Osteoblast (primary cell): ENCODE measurements around the gene GJB5. TPM values are rescaled to one million over a fixed set of nuclear protein-coding genes. Genes with fewer than 3 reads are reported as not detected.

Experiments used
- DNase-seq: peaks from one replicate; pipeline ENCODE4 v3.0.0; 2011; ENCODE audit warnings: low spot score, mixed read lengths; ENCODE audit not compliant: insufficient read length; ENCODE audit errors: missing footprints
- H2AFZ ChIP-seq: 2 replicates; pipeline ENCODE4 v1.6.0; 2011; ENCODE audit warnings: mild to moderate bottlenecking, low read length
- H3K27ac ChIP-seq: 2 replicates; pipeline ENCODE4 v1.5.1; 2011; ENCODE audit warnings: mild to moderate bottlenecking, low read depth, low read length, moderate library complexity
- H3K27me3 ChIP-seq: 2 replicates; pipeline ENCODE4 v1.6.0; 2012; ENCODE audit warnings: mild to moderate bottlenecking, control low read depth, inconsistent platforms, low read length, moderate library complexity; ENCODE audit not compliant: insufficient read depth
- H3K36me3 ChIP-seq: 2 replicates; pipeline ENCODE4 v1.5.1; 2011; ENCODE audit warnings: mild to moderate bottlenecking, low read length, control low read depth, moderate library complexity; ENCODE audit not compliant: insufficient read depth
- H3K4me1 ChIP-seq: 2 replicates; pipeline ENCODE4 v1.5.1; 2011; ENCODE audit warnings: mild to moderate bottlenecking, low read length, control low read depth, moderate library complexity; ENCODE audit not compliant: insufficient read depth
- H3K4me2 ChIP-seq: 2 replicates; pipeline ENCODE4 v1.6.0; 2011; ENCODE audit warnings: mild to moderate bottlenecking, low read length; ENCODE audit not compliant: insufficient read depth
- H3K4me3 ChIP-seq: fragments of 200-600 bp; sonication (generic); 3 replicates; pipeline ENCODE4 v1.5.1; 2012; ENCODE audit warnings: mild to moderate bottlenecking, low read length, inconsistent platforms; ENCODE audit not compliant: insufficient read depth
- H3K79me2 ChIP-seq: 2 replicates; pipeline ENCODE4 v1.6.0; 2012; ENCODE audit warnings: mild to moderate bottlenecking, low read length, control low read depth, inconsistent platforms; ENCODE audit not compliant: insufficient read depth
- H3K9me3 ChIP-seq: 2 replicates; pipeline ENCODE4 v1.5.1; 2011; ENCODE audit warnings: low read depth, low read length, control low read depth
- H4K20me1 ChIP-seq: 2 replicates; pipeline ENCODE4 v1.6.0; 2012; ENCODE audit warnings: mild to moderate bottlenecking, low read length, control low read depth; ENCODE audit not compliant: insufficient read depth
- CTCF ChIP-seq: IDR thresholded peaks from 2 replicates; pipeline ENCODE4 v1.5.1; 2011; ENCODE audit warnings: mild to moderate bottlenecking, low read depth, low read length, moderate library complexity; ENCODE audit errors: extremely low read depth
- total RNA-seq: library from RNA; depleted of rRNA; stranded (reverse); fragments of >200 nt; gene quantifications from 2 replicates; pipeline ENCODE4 v1.2.3, GENCODE V29; 2012

GJB5 gene
- total RNA-seq, 1 donor = not detected

GRCh38 chr1:34755961-34756360 is 1.1 kb downstream of the GJB5 start:
- no peaks in the 10 kb centered on the region for H3K36me3 ChIP-seq
- H2AFZ ChIP-seq = no peak overlapping the region
- peak; percentile 66 for DNase-seq
- H3K4me1 ChIP-seq = no peaks in the 10 kb centered on the region
- no peaks in the 10 kb centered on the region for H3K9me3 ChIP-seq
- no peak overlapping the region for H3K27ac ChIP-seq
- no peaks in the 10 kb centered on the region for H3K79me2 ChIP-seq
- H4K20me1 ChIP-seq = no peaks in the 10 kb centered on the region
- H3K27me3 ChIP-seq = no peaks in the 10 kb centered on the region
- no peak for TF ChIP-seq CTCF
- no peak overlapping the region for H3K4me3 ChIP-seq
- no peak overlapping the region for H3K4me2 ChIP-seq

GRCh38 chr1:34757386-34757785 is 2.5 kb downstream of the GJB5 start:
- Histone ChIP-seq H3K4me3 (no peak overlapping the region), H3K27me3 (no peaks in the 10 kb centered on the region), H4K20me1 (no peaks in the 10 kb centered on the region), H3K79me2 (no peaks in the 10 kb centered on the region), H3K9me3 (no peaks in the 10 kb centered on the region), H2AFZ (no peak overlapping the region), H3K4me2 (no peak overlapping the region), H3K36me3 (no peaks in the 10 kb centered on the region), H3K27ac (no peak overlapping the region), H3K4me1 (no peaks in the 10 kb centered on the region)
- DNase-seq = peak; percentile 45
- no peak for TF ChIP-seq CTCF

GRCh38 chr1:34758751-34759150 is 3.9 kb downstream of the GJB5 start:
- H3K36me3 ChIP-seq = no peaks in the 10 kb centered on the region
- no peak for TF ChIP-seq CTCF
- peak; percentile 42 for DNase-seq
- H3K4me2 ChIP-seq = no peak overlapping the region
- H3K79me2 ChIP-seq = no peaks in the 10 kb centered on the region
- H3K4me3 ChIP-seq = no peak overlapping the region
- no peaks in the 10 kb centered on the region for H3K9me3 ChIP-seq
- H3K27ac ChIP-seq = no peak overlapping the region
- H3K4me1 ChIP-seq = peaks cover 8% of the 10 kb centered on the region
- H2AFZ ChIP-seq = no peak overlapping the region
- no peaks in the 10 kb centered on the region for H4K20me1 ChIP-seq
- H3K27me3 ChIP-seq = no peaks in the 10 kb centered on the region

GRCh38 chr1:34759503-34760357 is 4.9 kb downstream of the GJB5 start, which contains the start of gene GJB4:
GJB4 (plus strand) TSS chr1:34759740; CDS start chr1:34761255, 1,515 bp downstream.
- H2AFZ ChIP-seq = no peak within 1 kb of the TSS
- no peak within 1 kb of the TSS for H3K27ac ChIP-seq
- H3K4me2 ChIP-seq = no peak within 1 kb of the TSS
- H3K36me3 ChIP-seq = no peaks in the 10 kb centered on the region
- peaks cover 8% of the 10 kb centered on the region for H3K4me1 ChIP-seq
- no peak within 1 kb of the TSS for H3K4me3 ChIP-seq
- H3K79me2 ChIP-seq = no peaks in the 10 kb centered on the region
- H4K20me1 ChIP-seq = no peaks in the 10 kb centered on the region
- DNase-seq = peak; percentile 67
- no peaks in the 10 kb centered on the region for H3K9me3 ChIP-seq
- TF ChIP-seq CTCF = no peak
- no peaks in the 10 kb centered on the region for H3K27me3 ChIP-seq
